Mesenchymal stem cell (in vitro differentiated cells and primary cell): ENCODE results near the gene ATP2A1.
"Not testable (repeated sequence)": the region's sequence is repeated elsewhere in the genome, so short reads cannot be mapped to it uniquely, and the experiment has no call there.

Experiments
- DNase-seq: peaks from one replicate; pipeline ENCODE4 v3.0.0-alpha.2; 2013
- H2AFZ ChIP-seq: one replicate; pipeline ENCODE4 v1.6.1; 2013; ENCODE audit warnings: low read depth, mild to moderate bottlenecking, control low read depth, inconsistent platforms, low read length, moderate library complexity
- H2AK5ac ChIP-seq: 2 replicates; pipeline ENCODE4 v1.6.1; 2013; ENCODE audit warnings: low read length, moderate library complexity, mild to moderate bottlenecking, inconsistent platforms; ENCODE audit not compliant: severe bottlenecking
- H2BK120ac ChIP-seq: one replicate; pipeline ENCODE4 v1.6.1; 2013; ENCODE audit warnings: low read depth, mild to moderate bottlenecking, inconsistent platforms, low read length, moderate library complexity
- H2BK12ac ChIP-seq, 2 experiments: one replicate each; pipeline ENCODE4 v1.6.1; 2013; ENCODE audit warnings: inconsistent platforms in 2 of 2, low read length in 2 of 2, mild to moderate bottlenecking in 2 of 2, moderate library complexity in 2 of 2, control low read depth in 1 of 2
- H2BK15ac ChIP-seq: one replicate; pipeline ENCODE4 v1.6.1; 2013; ENCODE audit warnings: mild to moderate bottlenecking, low read depth, inconsistent platforms; ENCODE audit not compliant: poor library complexity, severe bottlenecking
- H2BK5ac ChIP-seq: 2 replicates; pipeline ENCODE4 v1.6.1; 2013; ENCODE audit warnings: low read depth, mild to moderate bottlenecking, low read length, control low read depth, inconsistent platforms; ENCODE audit not compliant: poor library complexity, severe bottlenecking
- H3K14ac ChIP-seq, 2 experiments: one replicate each; pipeline ENCODE4 v1.6.1; 2013; ENCODE audit warnings: inconsistent platforms in 2 of 2, low read length in 2 of 2, control low read depth in 1 of 2, mild to moderate bottlenecking in 1 of 2, moderate library complexity in 1 of 2
- H3K18ac ChIP-seq, 2 experiments: one replicate each; pipeline ENCODE4 v1.6.1; 2013; ENCODE audit warnings: inconsistent platforms in 2 of 2, low read length in 2 of 2, control low read depth in 1 of 2, low read depth in 1 of 2, mild to moderate bottlenecking in 1 of 2
- H3K23ac ChIP-seq, 2 experiments: one replicate each; pipeline ENCODE4 v1.6.1; 2013; ENCODE audit warnings: inconsistent platforms in 2 of 2, low read length in 2 of 2, mild to moderate bottlenecking in 2 of 2, moderate library complexity in 2 of 2, control low read depth in 1 of 2
- H3K27ac ChIP-seq: 2 replicates; pipeline ENCODE4 v1.5.1; 2013; ENCODE audit warnings: mild to moderate bottlenecking, moderate library complexity, low read length, control low read depth, inconsistent platforms; ENCODE audit not compliant: poor library complexity, severe bottlenecking
- H3K27me3 ChIP-seq, 2 experiments: 2 replicates each; pipeline versions ENCODE4 v1.6.1 to v1.7.0; 2013; ENCODE audit warnings: low read length in 2 of 2, mild to moderate bottlenecking in 2 of 2, moderate library complexity in 2 of 2, control low read depth in 1 of 2, inconsistent platforms in 1 of 2; ENCODE audit not compliant: control insufficient read depth in 1 of 2, insufficient read depth in 1 of 2
- H3K36me3 ChIP-seq, 2 experiments: 2 replicates each; pipeline versions ENCODE4 v1.6.1 to v1.7.0; 2013; ENCODE audit warnings: low read length in 2 of 2, control low read depth in 1 of 2, inconsistent platforms in 1 of 2, low read depth in 1 of 2, mild to moderate bottlenecking in 1 of 2; ENCODE audit not compliant: insufficient read depth in 2 of 2, control insufficient read depth in 1 of 2
- H3K4ac ChIP-seq, 2 experiments: one replicate each; pipeline ENCODE4 v1.6.1; 2013; ENCODE audit warnings: inconsistent platforms in 2 of 2, low read length in 2 of 2, mild to moderate bottlenecking in 2 of 2, moderate library complexity in 2 of 2, control low read depth in 1 of 2, low read depth in 1 of 2
- H3K4me1 ChIP-seq: 2 replicates; pipeline ENCODE4 v1.6.1; 2013; ENCODE audit warnings: low read depth, low read length, control low read depth; ENCODE audit not compliant: control insufficient read depth, insufficient read depth
- H3K4me2 ChIP-seq: 2 replicates; pipeline ENCODE4 v1.6.1; 2013; ENCODE audit warnings: low read length, mild to moderate bottlenecking, inconsistent platforms; ENCODE audit not compliant: poor library complexity, severe bottlenecking
- H3K4me3 ChIP-seq, 2 experiments: 2 replicates each; pipeline versions ENCODE4 v1.5.1 to v1.7.0; 2013; ENCODE audit warnings: low read length in 2 of 2, mild to moderate bottlenecking in 2 of 2, control low read depth in 1 of 2, low read depth in 1 of 2; ENCODE audit not compliant: insufficient read depth in 1 of 2
- H3K79me1 ChIP-seq: replicated peaks from 2 replicates; pipeline ENCODE4 v1.6.1; 2013; ENCODE audit warnings: mild to moderate bottlenecking, control low read depth, low read length, inconsistent platforms; ENCODE audit not compliant: poor library complexity, severe bottlenecking
- H3K9ac ChIP-seq: 2 replicates; pipeline ENCODE4 v1.7.0; 2013; ENCODE audit warnings: mild to moderate bottlenecking, low read length, moderate library complexity
- H3K9me3 ChIP-seq: 2 replicates; pipeline ENCODE4 v1.7.0; 2013; ENCODE audit warnings: mild to moderate bottlenecking, low read length; ENCODE audit not compliant: control insufficient read depth
- H4K8ac ChIP-seq: one replicate; pipeline ENCODE4 v1.6.1; 2013; ENCODE audit warnings: inconsistent platforms, mild to moderate bottlenecking, low read length, moderate library complexity
- H4K91ac ChIP-seq: one replicate; pipeline ENCODE4 v1.6.1; 2013; ENCODE audit warnings: mild to moderate bottlenecking, low read length, inconsistent platforms
- WGBS: methylation state at CpG from one replicate; pipeline ENCODE4 v1.1.7; 2013; ENCODE audit warnings: mixed read lengths; 5-methylcytosine and 5-hydroxymethylcytosine counted together

The ATP2A1 gene

DNA sequence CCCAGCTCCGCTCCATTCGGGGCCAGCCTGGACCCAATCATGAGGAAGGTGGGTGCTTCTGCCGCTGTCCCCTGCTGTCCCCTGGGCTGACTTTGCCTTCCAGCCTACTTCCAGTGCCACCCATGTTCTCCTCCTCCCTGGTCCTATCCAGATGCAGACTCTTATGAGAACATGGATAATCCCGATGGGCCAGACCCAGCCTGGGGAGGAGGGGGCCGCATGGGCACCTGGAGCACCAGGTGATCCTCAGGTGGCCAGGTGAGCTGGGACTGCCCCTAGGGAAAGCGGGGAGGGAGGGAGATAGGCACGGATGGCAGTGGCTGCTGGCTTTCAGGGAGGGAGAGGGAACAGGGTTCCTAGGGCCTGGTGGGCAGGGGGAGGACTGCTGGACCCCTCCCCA, 60.4 kb downstream of the ATP2A1 start:
- H2AK5ac ChIP-seq: no peak overlapping the region
- no peak overlapping the region for H3K27ac ChIP-seq
- no peak overlapping the region for H4K8ac ChIP-seq
- peaks cover 0 to 6% of the 10 kb centered on the region in 2 experiments for H3K27me3 ChIP-seq
- no peak overlapping the region for H3K4ac ChIP-seq
- no peak overlapping the region for H3K4me3 ChIP-seq
- no peaks in the 10 kb centered on the region for H3K9me3 ChIP-seq
- WGBS: 68% methylated on average over 5 of the region's 7 CpGs
- no peak overlapping the region for H3K4me2 ChIP-seq
- H3K36me3 ChIP-seq: no peaks in the 10 kb centered on the region
- no peak overlapping the region for H2BK120ac ChIP-seq
- no peak overlapping the region for H4K91ac ChIP-seq
- H2BK12ac ChIP-seq: no peak overlapping the region
- H3K23ac ChIP-seq: no peak overlapping the region
- DNase-seq: no peak
- no peak overlapping the region for H3K18ac ChIP-seq
- H3K4me1 ChIP-seq: no peaks in the 10 kb centered on the region
- no peak overlapping the region for H2AFZ ChIP-seq
- H3K14ac ChIP-seq: peak overlapping the region in 1 of 2 experiments; percentile 26
- H2BK5ac ChIP-seq: no peak overlapping the region
- no peak overlapping the region for H2BK15ac ChIP-seq
- H3K9ac ChIP-seq: no peak overlapping the region
- H3K79me1 ChIP-seq: no peaks in the 10 kb centered on the region

DNA sequence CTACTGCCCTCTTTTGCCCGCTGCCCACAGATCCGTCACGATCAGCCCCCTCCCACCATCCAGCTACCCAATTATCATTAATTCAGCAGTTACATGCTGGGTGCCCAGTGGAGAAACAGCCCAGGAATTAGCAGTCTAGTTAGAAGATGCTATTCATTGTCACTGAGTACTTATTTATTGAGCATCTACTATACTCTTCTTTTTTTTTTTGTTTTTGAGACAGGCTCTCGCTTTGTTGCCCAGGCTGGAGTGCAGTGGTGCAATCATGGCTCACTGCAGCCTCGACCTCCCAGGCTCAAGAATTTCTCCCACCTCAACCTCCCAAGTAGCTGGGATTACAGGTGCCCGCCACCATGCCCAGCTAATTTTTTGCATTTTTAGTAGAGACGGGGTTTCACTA, 61.5 kb downstream of the ATP2A1 start:
- H2AK5ac ChIP-seq, H3K4me1 ChIP-seq, H3K36me3 ChIP-seq, H3K9ac ChIP-seq, H3K27me3 ChIP-seq, H2BK120ac ChIP-seq, H4K8ac ChIP-seq, H4K91ac ChIP-seq, H3K79me1 ChIP-seq, H3K23ac ChIP-seq, H2BK15ac ChIP-seq, H3K14ac ChIP-seq, H2AFZ ChIP-seq, H3K4me2 ChIP-seq, H2BK12ac ChIP-seq, H2BK5ac ChIP-seq, H3K4me3 ChIP-seq, H3K18ac ChIP-seq, DNase-seq, H3K4ac ChIP-seq, H3K9me3 ChIP-seq, H3K27ac ChIP-seq: not testable (repeated sequence)
- WGBS: 87% methylated on average over 7 of the region's 7 CpGs

DNA sequence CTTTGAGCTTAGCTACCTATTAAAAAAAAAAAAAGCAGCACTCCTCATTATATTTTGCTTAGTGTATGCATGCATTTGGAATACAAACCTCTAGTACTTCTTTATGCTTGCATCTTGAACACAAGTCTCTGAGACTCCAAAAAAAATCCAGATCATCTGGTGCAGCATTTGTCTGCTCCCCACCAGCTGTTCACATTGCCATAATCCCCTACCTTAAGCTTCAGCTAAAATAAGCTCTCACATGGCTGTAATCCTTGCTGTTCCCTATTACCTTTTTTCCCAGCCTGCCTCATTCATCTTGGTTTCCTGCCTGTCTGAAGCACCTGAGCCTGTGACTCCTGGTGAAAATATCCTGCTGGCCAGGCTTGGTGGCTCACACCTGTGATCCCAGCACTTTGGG, 65.0 kb downstream of the ATP2A1 start:
- H2BK15ac ChIP-seq: no peak overlapping the region
- H3K4ac ChIP-seq: no peak overlapping the region
- H2BK12ac ChIP-seq: no peak overlapping the region
- peaks cover 5% of the 10 kb centered on the region for H3K4me1 ChIP-seq
- no peak for DNase-seq
- H3K4me2 ChIP-seq: no peak overlapping the region
- no peak overlapping the region for H4K8ac ChIP-seq
- no peak overlapping the region for H3K14ac ChIP-seq
- H2AFZ ChIP-seq: no peak overlapping the region
- H3K36me3 ChIP-seq: no peaks in the 10 kb centered on the region
- H3K79me1 ChIP-seq: no peaks in the 10 kb centered on the region
- peaks cover 0 to 3% of the 10 kb centered on the region in 2 experiments for H3K27me3 ChIP-seq
- H2BK120ac ChIP-seq: no peak overlapping the region
- H2AK5ac ChIP-seq: no peak overlapping the region
- H2BK5ac ChIP-seq: no peak overlapping the region
- no peak overlapping the region for H3K23ac ChIP-seq
- H3K9me3 ChIP-seq: no peaks in the 10 kb centered on the region
- no peak overlapping the region for H4K91ac ChIP-seq
- H3K9ac ChIP-seq: no peak overlapping the region
- H3K18ac ChIP-seq: no peak overlapping the region
- no peak overlapping the region for H3K4me3 ChIP-seq
- no peak overlapping the region for H3K27ac ChIP-seq

DNA sequence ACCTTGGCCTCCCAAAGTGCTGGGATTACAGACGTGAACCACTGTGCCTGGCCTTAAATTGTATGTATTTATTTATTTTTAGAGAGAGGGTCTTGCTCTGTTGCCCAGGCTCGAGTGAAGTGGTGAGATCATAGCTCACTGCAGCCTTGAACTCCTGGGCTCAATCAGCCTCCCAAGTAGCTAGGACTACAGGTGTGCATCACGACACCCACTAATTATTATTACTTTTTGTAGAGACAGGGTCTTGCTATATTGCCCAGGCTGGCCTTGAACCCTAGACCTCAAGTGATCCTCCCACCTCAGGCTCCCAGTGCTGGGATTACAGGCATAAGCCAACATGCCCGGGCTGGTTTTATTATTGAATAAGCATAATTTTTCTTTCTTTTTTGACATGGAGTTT, 68.4 kb downstream of the ATP2A1 start:
- Histone ChIP-seq H3K4me2 (no peak overlapping the region), H4K8ac (no peak overlapping the region), H3K79me1 (peaks cover 2% of the 10 kb centered on the region), H3K9ac (no peak overlapping the region), H3K27ac (no peak overlapping the region), H2AFZ (no peak overlapping the region), H2BK15ac (no peak overlapping the region), H2BK120ac (no peak overlapping the region), H3K36me3 (no peaks in the 10 kb centered on the region), H2BK12ac (no peak overlapping the region), H3K18ac (no peak overlapping the region), H3K4ac (no peak overlapping the region), H3K23ac (no peak overlapping the region), H2AK5ac (no peak overlapping the region), H2BK5ac (no peak overlapping the region), H3K27me3 (no peaks in the 10 kb centered on the region), H3K9me3 (no peaks in the 10 kb centered on the region), H3K4me3 (no peak overlapping the region), H4K91ac (no peak overlapping the region), H3K14ac (no peak overlapping the region), H3K4me1 (peaks cover 8% of the 10 kb centered on the region)
- WGBS: 78% methylated on average over 2 of the region's 4 CpGs
- no peak for DNase-seq
